Psoas muscle (tissue), 8 donors: Measurements from ENCODE around the gene ARHGAP15. TPM values are rescaled to one million over a fixed set of nuclear protein-coding genes. Genes with fewer than 3 reads are reported as not detected.

ENCODE experiments used
- ATAC-seq, 4 donors: fragments of 200-7000 bp; cut with Tn5 transposase; one replicate each; pipeline ENCODE4 v1.9.1; 2020; ENCODE audit warnings: moderate library complexity in 3 of 4, mild to moderate bottlenecking in 2 of 4
- DNase-seq, 2 donors: peaks; one replicate each; pipeline ENCODE4 v3.0.0-alpha.2; 2020
- H3K27ac ChIP-seq: fragments of 200-600 bp; one replicate; pipeline ENCODE4 v1.8.0; 2022
- H3K27me3 ChIP-seq, 3 donors: fragments of 200-600 bp in 1 of 3; one replicate each; pipeline versions ENCODE4 v1.6.1 to v1.8.0; 2013 to 2022; ENCODE audit warnings: low read length in 2 of 3, mild to moderate bottlenecking in 2 of 3, moderate library complexity in 1 of 3; ENCODE audit not compliant: insufficient read depth in 3 of 3
- H3K36me3 ChIP-seq, 2 donors: fragments of 200-600 bp in 1 of 2; one replicate each; pipeline versions ENCODE4 v1.6.1 to v1.8.0; 2013 to 2022; ENCODE audit warnings: low read depth in 1 of 2, mild to moderate bottlenecking in 1 of 2, moderate library complexity in 1 of 2; ENCODE audit not compliant: insufficient read depth in 1 of 2
- H3K4me1 ChIP-seq: fragments of 200-600 bp; one replicate; pipeline ENCODE4 v1.8.0; 2022
- H3K4me3 ChIP-seq: fragments of 200-600 bp; one replicate; pipeline ENCODE4 v1.8.0; 2022; ENCODE audit warnings: mild to moderate bottlenecking
- H3K9me3 ChIP-seq: fragments of 200-600 bp; one replicate; pipeline ENCODE4 v1.8.0; 2022
- CTCF ChIP-seq: fragments of 200-600 bp; IDR thresholded peaks from one replicate; pipeline ENCODE4 v1.8.0; 2022; ENCODE audit warnings: antibody characterized with exemption
- WGBS, 3 donors: extraction: QIAGEN DNeasy Blood & Tissue Kit; methylation state at CpG; one replicate each; pipeline versions ENCODE4 v1.1.6 to v1.1.7; 2013; 5-methylcytosine and 5-hydroxymethylcytosine counted together
- intact Hi-C, 2 donors: fragments of 100-400 bp; cut with DNase I; formaldehyde crosslinking; loops; one replicate each; pipeline versions ENCODE4 v1.11.0 to v1.14.2; 2022
- polyA plus RNA-seq, 3 donors: library from polyadenylated mRNA; stranded (reverse); fragments of 200-250 nt; gene quantifications; one replicate each; pipeline ENCODE4 v1.2.3, GENCODE V29; 2013
- total RNA-seq, 4 donors: library from RNA; stranded (reverse); fragmentation: NEBNext Ultra II Directional in 2 of 4; extraction: Animal tissue kit (Norgen Biotek cat#: 25700) in 2 of 4; gene quantifications; one replicate each; pipeline versions ENCODE4 v1.2.1 to v1.2.4, GENCODE V29; 2021 to 2023
- donor health status: healthy with polysubstance abuse.
- donor health status: DM: no; HTN: no; CAD: no; lungs with moderate emphysema.
- donor health status: Bipolar disorder and iron deficiency.
- donor health status: healthy.
- donor health status: DM: yes; HTN: yes; CAD: no.
- donor health status: DM: no; HTN: no; CAD: no.
- donor health status: DM: no; HTN: no; CAD: no.
- donor health status: DM: yes; HTN: yes; CAD: no.

ARHGAP15 gene
- total and polyA plus RNA-seq, 7 donors = 0.49 to 3.1 (median 0.95) TPM

DNA sequence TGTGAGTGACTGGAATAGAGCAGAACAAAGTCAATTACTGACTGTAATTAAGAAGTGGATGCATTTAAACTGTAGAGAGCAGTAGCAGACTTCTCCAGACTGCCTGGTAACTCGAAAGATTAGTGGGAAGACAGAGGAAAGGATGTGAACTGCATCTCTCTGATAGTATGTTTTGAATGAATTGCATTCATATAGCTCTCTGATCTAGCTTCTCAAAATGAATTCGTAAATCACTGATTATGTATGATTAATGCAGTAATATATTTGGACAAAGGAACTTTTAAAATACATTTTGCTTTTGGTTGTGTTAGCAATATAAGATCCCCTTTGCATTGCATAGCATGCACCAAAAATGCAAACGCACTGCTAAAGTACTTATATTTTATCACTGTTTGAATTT, 304.0 kb downstream of the ARHGAP15 start:
- Histone ChIP-seq H3K36me3 (no peaks in the 10 kb centered on the region), H3K4me3 (no peak overlapping the region), H3K9me3 (no peaks in the 10 kb centered on the region), H3K27ac (no peak overlapping the region), H3K4me1 (no peaks in the 10 kb centered on the region), H3K27me3 (no peaks in the 10 kb centered on the region)
- 39 to 49% (median 39%) methylated on average over 3 of the region's 3 CpGs for WGBS, 3 donors
- no peak for TF ChIP-seq CTCF
- intact Hi-C loops = no loop called here
- no peak for DNase-seq
- no peak for ATAC-seq

- intact Hi-C loops = no loop called here
- no peaks in the 10 kb centered on the region for H3K36me3 ChIP-seq
- no peaks in the 10 kb centered on the region for H3K4me1 ChIP-seq
- no peak overlapping the region for H3K27ac ChIP-seq
- ATAC-seq (no peak), DNase-seq (no peak)
- no peak for TF ChIP-seq CTCF
- no peaks in the 10 kb centered on the region for H3K9me3 ChIP-seq
- no peak overlapping the region for H3K4me3 ChIP-seq
- no peaks in the 10 kb centered on the region for H3K27me3 ChIP-seq
Measured at GRCh38 chr2:143433840-143434239, 304.6 kb downstream of the ARHGAP15 start.

DNA sequence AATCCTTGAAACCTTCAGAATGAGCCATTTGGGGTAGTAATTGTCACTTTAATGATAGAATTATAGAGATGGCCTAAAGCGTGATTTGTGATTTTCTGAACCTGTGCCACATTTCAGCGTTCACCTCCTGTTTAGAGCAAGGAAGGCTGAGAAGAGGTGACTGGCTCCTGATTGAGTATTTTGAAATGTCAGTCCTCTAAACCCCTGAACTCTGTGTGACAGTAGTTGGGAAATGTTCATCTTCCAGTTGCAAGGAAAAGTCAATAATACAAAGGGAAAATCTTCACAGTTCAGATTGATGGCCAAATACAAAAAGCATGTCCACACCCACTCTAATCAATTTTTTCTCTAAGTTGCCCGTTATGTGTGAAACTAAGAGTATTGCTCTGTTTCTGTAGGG, 305.2 kb downstream of the ARHGAP15 start:
- no peak overlapping the region for H3K4me3 ChIP-seq
- DNase-seq (no peak), ATAC-seq (no peak)
- no peaks in the 10 kb centered on the region for H3K4me1 ChIP-seq
- no peaks in the 10 kb centered on the region for H3K9me3 ChIP-seq
- no peak overlapping the region for H3K27ac ChIP-seq
- no peaks in the 10 kb centered on the region for H3K27me3 ChIP-seq
- TF ChIP-seq CTCF = no peak
- 40 to 48% (median 43%) methylated on average over 3 of the region's 3 CpGs for WGBS, 3 donors
- intact Hi-C loops = no loop called here
- H3K36me3 ChIP-seq = no peaks in the 10 kb centered on the region

DNA sequence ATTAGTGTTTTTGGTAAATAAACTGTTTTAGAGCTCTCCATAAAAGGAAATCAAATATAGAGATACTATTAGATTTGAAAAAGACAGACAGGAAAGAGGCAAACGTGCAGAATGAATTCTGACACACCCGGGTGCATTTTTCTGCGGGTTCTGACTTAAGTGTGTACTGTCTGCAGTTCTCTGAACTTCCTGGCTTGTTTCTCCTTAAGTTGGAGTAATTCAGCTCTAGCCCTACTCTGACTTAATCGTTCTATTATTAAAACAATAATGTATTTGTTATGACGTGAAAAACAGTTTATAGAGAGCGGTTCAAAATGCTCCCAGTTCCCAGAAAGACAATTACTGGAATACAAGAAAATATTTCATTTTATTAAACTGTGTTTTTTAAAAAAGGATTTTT, 305.9 kb downstream of the ARHGAP15 start:
- intact Hi-C loops = no loop called here
- H3K9me3 ChIP-seq = no peaks in the 10 kb centered on the region
- no peak overlapping the region for H3K27ac ChIP-seq
- ATAC-seq (no peak), DNase-seq (no peak)
- no peaks in the 10 kb centered on the region for H3K27me3 ChIP-seq
- H3K36me3 ChIP-seq = no peaks in the 10 kb centered on the region
- no peak for TF ChIP-seq CTCF
- H3K4me1 ChIP-seq = no peaks in the 10 kb centered on the region
- WGBS, 3 donors = 3 to 14% (median 9%) methylated on average over 6 of the region's 6 CpGs
- peak overlapping the region; percentile 24 for H3K4me3 ChIP-seq

DNA sequence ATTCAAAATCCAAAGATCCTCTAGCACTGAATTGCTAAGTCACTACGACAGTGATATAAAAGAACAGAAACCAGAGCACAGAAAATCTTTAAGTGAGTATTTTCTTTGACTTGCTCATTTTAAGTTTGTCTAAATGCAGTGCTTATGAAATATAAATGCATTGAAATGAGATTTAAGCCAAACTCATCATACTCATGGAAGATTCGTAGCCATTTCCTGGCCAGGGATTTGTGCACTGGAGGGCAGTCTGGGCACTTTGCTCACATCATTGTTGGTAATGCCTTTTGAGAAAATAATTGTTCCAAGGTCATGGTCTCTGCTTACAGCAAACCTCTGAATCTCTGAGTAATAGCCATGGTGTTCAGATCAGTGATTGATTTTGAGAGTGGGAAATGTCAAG, 307.7 kb downstream of the ARHGAP15 start:
- ATAC-seq (no peak), DNase-seq (no peak)
- intact Hi-C loops = no loop called here
- Histone ChIP-seq H3K4me3 (peak overlapping the region; percentile 24), H3K4me1 (no peaks in the 10 kb centered on the region), H3K36me3 (no peaks in the 10 kb centered on the region), H3K27ac (no peak overlapping the region), H3K9me3 (no peaks in the 10 kb centered on the region), H3K27me3 (no peaks in the 10 kb centered on the region)
- TF ChIP-seq CTCF = no peak
- 60 to 80% (median 69%) methylated on average over 2 of the region's 2 CpGs for WGBS, 3 donors
